Fibroblast of villous mesenchyme (primary cell): Measurements from ENCODE around the gene NOP16. TPM values are rescaled to one million over a fixed set of nuclear protein-coding genes. Genes with fewer than 3 reads are reported as not detected.
A peak's percentile ranks its signal among the peaks of the same experiment; 100 is the strongest.
"Not testable (repeated sequence)": the region's sequence is repeated elsewhere in the genome, so short reads cannot be mapped to it uniquely, and the experiment has no call there.

Experiments
- DNase-seq: peaks from one replicate; pipeline ENCODE4 v3.0.0-alpha.2; 2010; ENCODE audit warnings: low read depth
- H3K4me3 ChIP-seq: 2 replicates; pipeline ENCODE4 v1.5.1; 2011; ENCODE audit warnings: low read depth, mild to moderate bottlenecking, low read length
- CTCF ChIP-seq: IDR thresholded peaks from 2 replicates; pipeline ENCODE4 v1.5.1; 2012; ENCODE audit warnings: low read depth, mild to moderate bottlenecking, low read length; ENCODE audit not compliant: insufficient read depth
- total RNA-seq: library from RNA; depleted of rRNA; stranded (reverse); fragments of >200 nt; gene quantifications from 2 replicates; pipeline ENCODE4 v1.2.3, GENCODE V29; 2012

NOP16 gene
- total RNA-seq, 1 donor = 13.8 TPM

- TF ChIP-seq CTCF = no peak
- DNase-seq = no peak
- no peak overlapping the region for H3K4me3 ChIP-seq
Observed at GRCh38 chr5:176410486-176411180, 22.2 kb upstream of the NOP16 start.

GRCh38 chr5:176409765-176410164, 21.4 kb upstream of the NOP16 start:
- TF ChIP-seq CTCF = no peak
- DNase-seq = no peak
- H3K4me3 ChIP-seq = no peak overlapping the region

GRCh38 chr5:176408590-176408989, 20.2 kb upstream of the NOP16 start:
- DNase-seq = no peak
- TF ChIP-seq CTCF = no peak

GRCh38 chr5:176408252-176408573, 19.8 kb upstream of the NOP16 start:
- H3K4me3 ChIP-seq, DNase-seq: not testable (repeated sequence)

More at GRCh38 chr5:176408590-176408989, 20.2 kb upstream of the NOP16 start:
- no peak overlapping the region for H3K4me3 ChIP-seq

GRCh38 chr5:176407456-176408251, 19.3 kb upstream of the NOP16 start:
- TF ChIP-seq CTCF = no peak
- peak; percentile 62 for DNase-seq
- H3K4me3 ChIP-seq = no peak overlapping the region

GRCh38 chr5:176406436-176407052, 18.1 kb upstream of the NOP16 start:
- no peak for TF ChIP-seq CTCF
- no peak for DNase-seq
- H3K4me3 ChIP-seq = no peak overlapping the region
